ENCODE results near the gene ZNF784. TPM values are rescaled to one million over a fixed set of nuclear protein-coding genes. Genes with fewer than 3 reads are reported as not detected.

The ZNF784 gene
- total RNA-seq, 3 donors from 2014 or later: 2.6 to 6.7 (median 4.9) TPM

DNA sequence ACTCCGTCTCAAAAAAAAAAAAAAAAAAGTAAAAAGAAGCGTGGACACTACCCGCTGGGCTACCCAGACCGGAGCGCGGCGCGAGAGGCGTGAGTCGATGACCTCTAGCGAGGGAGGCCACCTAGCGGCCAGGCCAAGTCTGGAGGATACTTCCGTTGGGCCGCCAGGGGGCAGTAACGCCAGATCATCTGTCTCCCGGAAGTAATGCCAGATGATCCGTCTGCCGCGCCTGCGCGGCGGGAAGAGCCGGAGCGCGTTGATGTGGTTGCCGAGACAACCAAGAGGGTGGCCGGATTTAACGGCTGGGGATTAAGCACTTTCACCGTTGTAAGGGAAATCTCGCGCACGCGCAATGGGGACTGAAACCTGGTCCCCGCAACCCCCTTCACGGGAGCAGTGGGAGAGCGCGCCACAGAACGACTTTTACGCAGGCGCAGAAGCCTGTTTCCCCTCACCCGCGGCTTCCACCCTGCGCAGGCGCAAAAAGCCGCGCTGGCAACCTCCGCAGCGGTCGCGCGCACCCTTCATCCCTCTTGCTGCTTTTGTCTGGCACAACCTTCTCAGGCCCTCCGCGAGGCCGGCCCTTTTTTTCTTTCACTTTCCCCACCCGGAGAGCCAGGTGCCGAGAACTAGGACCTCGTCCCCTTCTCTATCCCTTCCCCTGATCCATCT lies 29.4 kb upstream of the ZNF784 start:
- Histone ChIP-seq H3K27me3 (no peaks in the 10 kb centered on the region), H3K9me3 (no peaks in the 10 kb centered on the region), H3K36me3 (no peaks in the 10 kb centered on the region), H3K4me1 (peaks cover 18 to 30% of the 10 kb centered on the region in 2 donors), H3K27ac (peak overlapping the region; percentile 100), H3K4me3 (peak overlapping the region; percentile 82 to 96 (median 91))
- intact Hi-C loops (cut with DNase I; ENCODE audit: low total_unique reads): no loop called here
- TF ChIP-seq POLR2AphosphoS5 (IDR thresholded peaks at IDR 0.05) (peak; percentile 50 to 93 (median 86)), POLR2A (IDR thresholded peaks at IDR 0.05) (peak; percentile 96)
- TF ChIP-seq, protein P1, sequence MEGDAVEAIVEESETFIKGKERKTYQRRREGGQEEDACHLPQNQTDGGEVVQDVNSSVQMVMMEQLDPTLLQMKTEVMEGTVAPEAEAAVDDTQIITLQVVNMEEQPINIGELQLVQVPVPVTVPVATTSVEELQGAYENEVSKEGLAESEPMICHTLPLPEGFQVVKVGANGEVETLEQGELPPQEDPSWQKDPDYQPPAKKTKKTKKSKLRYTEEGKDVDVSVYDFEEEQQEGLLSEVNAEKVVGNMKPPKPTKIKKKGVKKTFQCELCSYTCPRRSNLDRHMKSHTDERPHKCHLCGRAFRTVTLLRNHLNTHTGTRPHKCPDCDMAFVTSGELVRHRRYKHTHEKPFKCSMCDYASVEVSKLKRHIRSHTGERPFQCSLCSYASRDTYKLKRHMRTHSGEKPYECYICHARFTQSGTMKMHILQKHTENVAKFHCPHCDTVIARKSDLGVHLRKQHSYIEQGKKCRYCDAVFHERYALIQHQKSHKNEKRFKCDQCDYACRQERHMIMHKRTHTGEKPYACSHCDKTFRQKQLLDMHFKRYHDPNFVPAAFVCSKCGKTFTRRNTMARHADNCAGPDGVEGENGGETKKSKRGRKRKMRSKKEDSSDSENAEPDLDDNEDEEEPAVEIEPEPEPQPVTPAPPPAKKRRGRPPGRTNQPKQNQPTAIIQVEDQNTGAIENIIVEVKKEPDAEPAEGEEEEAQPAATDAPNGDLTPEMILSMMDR (IDR thresholded peaks at IDR 0.05): peak; percentile 99 to 100 (median 100)
- peak; percentile 96 to 98 for DNase-seq (ENCODE audit: low spot score in 2 of 2)

DNA sequence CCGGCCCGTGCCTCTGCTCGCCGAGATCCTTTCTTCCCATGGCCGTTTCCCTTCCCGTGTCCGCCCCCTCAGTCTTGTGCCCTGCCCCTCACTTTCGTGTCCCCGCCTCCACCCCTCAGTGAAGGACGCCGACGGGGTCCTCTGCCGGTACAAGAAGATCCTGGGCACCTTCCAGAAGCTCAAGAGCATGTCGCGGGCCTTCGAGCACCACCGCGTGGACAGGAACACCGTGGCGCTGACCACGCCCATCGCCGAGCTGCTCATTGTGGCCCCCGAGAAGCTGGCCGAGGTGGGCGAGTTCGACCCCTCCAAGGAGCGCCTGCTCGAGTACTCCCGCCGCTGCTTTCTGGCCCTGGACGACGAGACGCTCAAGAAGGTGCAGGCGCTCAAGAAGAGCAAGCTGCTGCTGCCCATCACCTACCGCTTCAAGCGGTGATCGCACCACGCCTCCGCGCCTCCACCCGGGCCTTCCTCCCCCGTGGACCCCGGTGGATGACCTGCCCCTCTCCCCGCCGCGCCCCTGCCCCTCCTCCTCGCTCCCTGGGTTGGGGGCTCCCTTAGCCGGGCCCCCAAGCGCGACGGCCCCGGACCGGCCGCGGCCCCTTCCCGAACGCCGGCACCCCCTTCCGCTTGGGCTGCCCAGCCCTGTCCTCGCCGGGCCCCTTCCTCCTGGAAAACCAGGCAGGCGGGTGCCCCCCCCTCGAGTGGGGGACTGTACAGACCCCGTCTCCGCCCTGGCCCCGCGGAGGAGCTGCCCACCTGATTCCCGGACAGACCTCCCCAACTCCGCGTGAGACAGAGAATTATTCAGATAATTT lies 28.2 kb upstream of the ZNF784 start:
- H3K4me3 ChIP-seq: no peak overlapping the region
- H3K9me3 ChIP-seq: no peaks in the 10 kb centered on the region
- H3K27ac ChIP-seq: peak overlapping the region; percentile 100
- no peaks in the 10 kb centered on the region for H3K27me3 ChIP-seq
- no peak for DNase-seq (ENCODE audit: low spot score in 2 of 2)
- H3K4me1 ChIP-seq: peaks cover 16 to 18% of the 10 kb centered on the region in 2 donors
- TF ChIP-seq POLR2AphosphoS5 (IDR thresholded peaks at IDR 0.05) (no peak), POLR2A (IDR thresholded peaks at IDR 0.05) (no peak)
- TF ChIP-seq, protein P1 (IDR thresholded peaks at IDR 0.05): no peak
- intact Hi-C loops (cut with DNase I; ENCODE audit: low total_unique reads): no loop called here
- H3K36me3 ChIP-seq: no peaks in the 10 kb centered on the region

DNA sequence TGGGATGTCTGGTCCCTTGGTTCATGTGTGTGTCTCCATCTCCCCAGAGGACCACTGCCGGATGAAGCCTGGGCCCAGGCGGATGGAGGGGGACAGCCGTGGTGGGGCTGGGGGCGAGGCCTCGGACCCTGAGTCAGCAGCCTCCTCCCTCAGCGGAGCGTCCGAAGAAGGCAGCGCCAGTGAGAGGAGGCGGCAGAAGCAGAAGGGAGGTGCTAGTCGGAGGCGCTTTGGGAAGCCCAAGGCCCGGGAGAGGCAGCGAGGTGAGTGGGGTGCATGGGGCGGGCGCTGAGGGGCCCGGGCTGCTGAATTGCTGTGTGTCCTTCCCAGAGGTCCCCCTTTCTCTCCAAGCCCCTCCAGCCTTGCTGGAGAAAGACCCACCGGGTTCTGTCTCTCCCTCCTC lies 26.9 kb upstream of the ZNF784 start:
- intact Hi-C loops (cut with DNase I; ENCODE audit: low total_unique reads): no loop called here
- H3K27ac ChIP-seq: no peak overlapping the region
- no peaks in the 10 kb centered on the region for H3K9me3 ChIP-seq
- no peaks in the 10 kb centered on the region for H3K36me3 ChIP-seq
- H3K27me3 ChIP-seq: no peaks in the 10 kb centered on the region
- TF ChIP-seq, protein P1 (IDR thresholded peaks at IDR 0.05): no peak
- peaks cover 4 to 5% of the 10 kb centered on the region in 2 donors for H3K4me1 ChIP-seq
- no peak overlapping the region for H3K4me3 ChIP-seq
- no peak for DNase-seq (ENCODE audit: low spot score in 2 of 2)

DNA sequence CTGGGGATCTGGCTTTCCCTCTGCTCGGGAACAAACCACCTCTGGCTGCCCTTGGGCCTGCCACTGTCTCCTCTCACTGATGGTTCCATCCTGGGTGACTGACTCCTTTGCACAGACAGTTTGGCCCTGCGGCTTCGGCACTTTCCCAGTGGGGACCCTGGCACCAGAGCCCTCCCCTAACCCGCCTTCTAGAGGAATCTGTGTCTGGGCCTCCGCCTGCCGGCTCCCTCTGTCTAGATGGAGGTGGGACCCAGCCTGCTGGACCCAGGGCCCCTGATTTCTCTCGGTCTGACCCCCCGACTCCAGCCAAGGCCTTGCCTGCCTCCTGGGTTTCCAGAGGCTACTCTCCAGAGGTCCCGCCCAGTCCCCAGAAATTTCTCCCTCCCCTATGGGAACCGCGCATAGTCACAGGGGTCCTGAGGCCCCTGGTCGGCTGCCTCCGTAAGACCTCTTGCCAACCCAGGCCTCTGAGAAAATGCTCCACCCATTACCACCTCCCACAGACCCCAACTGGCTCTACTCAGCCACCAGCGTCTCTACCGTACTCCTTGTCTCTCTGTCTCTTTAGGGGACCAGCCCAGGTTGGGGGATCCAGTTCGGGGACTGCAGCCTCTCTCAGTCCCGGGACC lies 26.4 kb upstream of the ZNF784 start:
- no peak overlapping the region for H3K27ac ChIP-seq
- peaks cover 0 to 4% of the 10 kb centered on the region in 2 donors for H3K4me1 ChIP-seq
- H3K36me3 ChIP-seq: no peaks in the 10 kb centered on the region
- intact Hi-C loops (cut with DNase I; ENCODE audit: low total_unique reads): no loop called here
- H3K27me3 ChIP-seq: no peaks in the 10 kb centered on the region
- no peak overlapping the region for H3K4me3 ChIP-seq
- no peak for DNase-seq (ENCODE audit: low spot score in 2 of 2)
- H3K9me3 ChIP-seq: no peaks in the 10 kb centered on the region
- TF ChIP-seq POLR2AphosphoS5 (IDR thresholded peaks at IDR 0.05) (no peak), POLR2A (IDR thresholded peaks at IDR 0.05) (no peak)
- TF ChIP-seq, protein P1 (IDR thresholded peaks at IDR 0.05): no peak

Measured in breast epithelium (tissue), 4 donors.